Measurements from ENCODE around the gene PLEKHG5.

PLEKHG5 gene

GRCh38 chr1:6509220-6509918, 17.9 kb upstream of the PLEKHG5 start:
- DNase-seq: no peak

- DNase-seq: no peak
Measured at GRCh38 chr1:6508816-6509189, 17.3 kb upstream of the PLEKHG5 start.

- no peak for DNase-seq
Measured at GRCh38 chr1:6508154-6508815, 16.8 kb upstream of the PLEKHG5 start.

GRCh38 chr1:6507461-6507911, 16.0 kb upstream of the PLEKHG5 start:
- no peak for DNase-seq

GRCh38 chr1:6507037-6507428, 15.6 kb upstream of the PLEKHG5 start:
- no peak for DNase-seq

GRCh38 chr1:6506210-6507036, 15.0 kb upstream of the PLEKHG5 start:
- no peak for DNase-seq

GRCh38 chr1:6505367-6506209, 14.1 kb upstream of the PLEKHG5 start:
- no peak for DNase-seq

- DNase-seq: no peak
Measured at GRCh38 chr1:6504887-6505286, 13.4 kb upstream of the PLEKHG5 start.

GRCh38 chr1:6503884-6504602, 12.6 kb upstream of the PLEKHG5 start:
- DNase-seq: no peak

GRCh38 chr1:6502000-6502891, 10.8 kb upstream of the PLEKHG5 start:
- DNase-seq: no peak

GRCh38 chr1:6501279-6501813, 9.9 kb upstream of the PLEKHG5 start:
- no peak for DNase-seq

- no peak for DNase-seq
Measured at GRCh38 chr1:6500544-6501278, 9.2 kb upstream of the PLEKHG5 start.

- DNase-seq: no peak
Measured at GRCh38 chr1:6499296-6499695, 7.8 kb upstream of the PLEKHG5 start.

- DNase-seq: no peak
Measured at GRCh38 chr1:6498576-6499111, 7.2 kb upstream of the PLEKHG5 start.

GRCh38 chr1:6497867-6498575, 6.6 kb upstream of the PLEKHG5 start:
- no peak for DNase-seq

GRCh38 chr1:6497215-6497866, 5.9 kb upstream of the PLEKHG5 start:
- peak; percentile 57 for DNase-seq

GRCh38 chr1:6496890-6497214, 5.4 kb upstream of the PLEKHG5 start:
- no peak for DNase-seq

- no peak for DNase-seq
Measured at GRCh38 chr1:6496365-6496721, 4.9 kb upstream of the PLEKHG5 start.

Data from CD4-positive, alpha-beta T cell treated with Interleukin-21 for 1 hour (primary cell).